Epithelial cell of esophagus (primary cell): Measurements from ENCODE around the gene PIK3C2G.

Experiments
- DNase-seq: peaks from one replicate; pipeline ENCODE4 v3.0.0; 2010; ENCODE audit warnings: low read depth
- H3K4me3 ChIP-seq: 2 replicates; pipeline ENCODE4 v1.5.1; 2011; ENCODE audit warnings: mild to moderate bottlenecking, low read length, control low read depth
- TF ChIP-seq, protein P1 (sequence below): IDR thresholded peaks from 2 replicates; pipeline ENCODE4 v1.5.1; 2011; ENCODE audit warnings: low read depth, mild to moderate bottlenecking, low read length, control low read depth, inconsistent platforms; ENCODE audit not compliant: insufficient read depth; ENCODE audit errors: missing control alignments

The PIK3C2G gene

DNA sequence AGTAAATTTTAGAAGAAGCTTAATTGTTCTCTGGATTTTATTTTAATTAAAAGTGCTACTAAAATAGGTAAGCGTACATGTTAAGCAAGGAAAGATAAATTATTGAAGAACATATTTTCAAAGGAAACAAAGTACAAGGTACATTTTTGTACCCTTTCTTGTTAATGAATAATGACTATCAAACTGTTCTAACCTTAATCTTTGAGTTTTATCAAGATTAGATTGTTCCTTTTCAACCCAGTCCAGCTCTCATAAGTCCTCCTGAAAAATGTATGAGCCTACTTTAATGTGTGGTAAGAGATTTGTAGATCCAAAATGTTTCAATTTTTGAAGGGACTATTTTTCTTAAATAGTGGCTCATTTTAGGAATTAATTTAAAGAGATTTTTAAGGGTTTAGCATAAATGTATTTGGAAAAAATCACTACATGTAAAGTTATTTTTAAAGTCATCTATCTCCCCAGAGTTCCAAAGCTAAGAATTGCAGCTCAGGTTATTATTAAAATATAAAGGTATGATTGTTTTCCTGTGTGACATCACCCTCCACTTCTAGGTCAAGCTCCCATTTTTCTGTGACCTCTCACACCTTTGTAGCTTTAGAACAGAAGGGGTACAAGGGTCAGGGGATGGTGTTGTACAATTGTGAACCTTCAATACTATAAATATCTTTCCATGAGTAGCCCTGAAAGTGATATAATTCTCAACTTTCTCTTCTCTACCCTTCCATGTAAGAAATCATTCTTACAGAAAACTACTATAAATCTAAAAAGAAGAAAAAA is 1.2 kb upstream of the PIK3C2G start:
- H3K4me3 ChIP-seq = no peak overlapping the region
- TF ChIP-seq, protein P1, sequence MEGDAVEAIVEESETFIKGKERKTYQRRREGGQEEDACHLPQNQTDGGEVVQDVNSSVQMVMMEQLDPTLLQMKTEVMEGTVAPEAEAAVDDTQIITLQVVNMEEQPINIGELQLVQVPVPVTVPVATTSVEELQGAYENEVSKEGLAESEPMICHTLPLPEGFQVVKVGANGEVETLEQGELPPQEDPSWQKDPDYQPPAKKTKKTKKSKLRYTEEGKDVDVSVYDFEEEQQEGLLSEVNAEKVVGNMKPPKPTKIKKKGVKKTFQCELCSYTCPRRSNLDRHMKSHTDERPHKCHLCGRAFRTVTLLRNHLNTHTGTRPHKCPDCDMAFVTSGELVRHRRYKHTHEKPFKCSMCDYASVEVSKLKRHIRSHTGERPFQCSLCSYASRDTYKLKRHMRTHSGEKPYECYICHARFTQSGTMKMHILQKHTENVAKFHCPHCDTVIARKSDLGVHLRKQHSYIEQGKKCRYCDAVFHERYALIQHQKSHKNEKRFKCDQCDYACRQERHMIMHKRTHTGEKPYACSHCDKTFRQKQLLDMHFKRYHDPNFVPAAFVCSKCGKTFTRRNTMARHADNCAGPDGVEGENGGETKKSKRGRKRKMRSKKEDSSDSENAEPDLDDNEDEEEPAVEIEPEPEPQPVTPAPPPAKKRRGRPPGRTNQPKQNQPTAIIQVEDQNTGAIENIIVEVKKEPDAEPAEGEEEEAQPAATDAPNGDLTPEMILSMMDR = no peak
- DNase-seq = no peak

DNA sequence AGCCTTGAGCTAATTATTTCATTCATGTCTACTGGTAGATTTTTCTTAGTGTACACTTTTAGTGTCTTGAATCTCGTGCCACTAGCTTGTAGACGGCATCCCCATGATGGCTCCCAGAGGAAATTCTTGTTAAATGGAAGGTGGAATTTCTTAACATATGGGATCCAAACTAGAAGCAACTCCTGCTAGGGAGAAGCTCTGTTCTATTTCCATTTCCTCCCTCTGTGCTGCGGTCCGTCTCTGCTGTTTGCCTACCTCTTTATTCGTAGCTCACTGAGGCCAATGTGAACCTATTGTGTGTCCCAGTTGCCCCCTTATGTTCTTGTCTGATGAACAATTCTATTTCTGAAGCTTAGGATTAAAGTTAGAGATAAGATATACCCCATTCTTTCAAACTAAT is 588 bp downstream of the PIK3C2G start:
- TF ChIP-seq, protein P1 = no peak
- no peak overlapping the region for H3K4me3 ChIP-seq
- no peak for DNase-seq

DNA sequence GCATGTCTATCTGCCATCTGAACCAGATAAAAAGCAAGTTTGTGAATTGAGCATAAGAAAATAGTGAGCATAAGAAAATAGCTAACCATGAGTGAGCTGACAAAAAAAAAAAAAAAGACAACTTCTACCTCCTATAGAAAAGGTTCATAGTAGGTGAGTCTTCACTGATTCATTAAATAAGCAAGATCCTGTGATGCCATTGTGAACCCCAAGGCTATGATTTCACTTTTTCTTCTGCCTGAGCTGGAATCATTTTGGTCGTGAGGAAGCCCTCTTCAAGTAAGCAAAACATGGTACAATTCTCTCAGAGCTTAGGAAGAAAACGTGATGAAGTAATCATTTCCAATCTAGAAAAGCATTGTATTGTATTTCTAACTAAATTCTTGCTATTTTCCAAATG is 1.2 kb downstream of the PIK3C2G start:
- DNase-seq = peak; percentile 89
- no peak overlapping the region for H3K4me3 ChIP-seq
- TF ChIP-seq, protein P1 = no peak

DNA sequence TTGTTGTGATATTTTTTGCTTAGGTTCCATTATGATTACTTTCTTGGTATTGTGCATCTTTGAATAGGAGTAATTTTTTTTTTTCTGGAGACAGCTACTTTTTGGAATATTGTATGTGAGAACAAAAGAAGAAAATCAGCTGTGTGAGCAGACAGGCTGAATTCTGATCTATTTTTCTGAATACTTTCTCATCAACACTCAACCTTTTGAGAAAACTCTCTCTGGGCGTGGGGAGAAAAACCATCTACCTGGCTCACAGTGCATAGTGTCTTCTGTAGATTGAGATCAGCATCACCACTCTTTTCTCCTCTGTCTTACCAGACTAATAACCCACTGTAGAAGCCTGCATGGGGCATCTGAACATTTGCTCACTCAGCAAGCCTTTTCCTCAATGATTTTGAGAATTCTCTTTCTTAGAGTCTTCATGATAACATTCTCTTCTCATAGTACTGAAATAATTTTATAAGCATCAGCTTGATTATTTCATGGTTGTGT is 3.3 kb downstream of the PIK3C2G start:
- DNase-seq = no peak

DNA sequence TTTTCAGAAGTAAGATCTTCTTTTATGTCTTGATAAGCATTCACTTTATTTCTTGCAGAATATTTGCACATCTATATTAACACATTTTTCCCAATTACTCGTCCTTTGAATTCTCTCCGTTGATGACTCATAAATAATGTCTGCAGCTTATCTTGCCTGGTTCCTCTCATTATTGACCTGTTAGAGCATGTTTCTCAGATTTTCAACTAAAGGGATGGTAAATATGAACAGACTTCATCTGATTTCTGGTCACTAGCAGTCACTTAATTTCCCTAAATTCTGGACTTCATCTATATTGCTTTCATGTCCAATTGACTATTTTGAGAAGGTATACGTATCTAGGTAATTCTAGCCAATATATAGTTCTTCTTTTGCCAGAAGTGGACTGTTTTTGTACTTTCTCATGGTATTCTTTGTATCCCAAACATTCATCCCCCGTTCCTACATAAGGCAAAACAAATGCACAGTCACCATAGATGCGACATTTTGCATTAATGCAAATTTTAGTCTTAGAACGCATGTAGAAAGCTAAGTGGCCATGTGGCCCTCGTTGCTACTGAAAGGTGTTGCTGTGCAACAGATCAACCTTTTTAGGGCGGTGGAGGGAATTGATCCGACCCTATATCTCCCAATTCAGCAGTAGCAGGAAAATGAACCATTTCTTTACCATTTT is 6.2 kb downstream of the PIK3C2G start:
- H3K4me3 ChIP-seq = no peak overlapping the region
- DNase-seq = peak; percentile 64
- TF ChIP-seq, protein P1 = no peak

More for the DNA sequence above, 3.3 kb downstream of the PIK3C2G start:
- no peak overlapping the region for H3K4me3 ChIP-seq
- TF ChIP-seq, protein P1 = no peak

DNA sequence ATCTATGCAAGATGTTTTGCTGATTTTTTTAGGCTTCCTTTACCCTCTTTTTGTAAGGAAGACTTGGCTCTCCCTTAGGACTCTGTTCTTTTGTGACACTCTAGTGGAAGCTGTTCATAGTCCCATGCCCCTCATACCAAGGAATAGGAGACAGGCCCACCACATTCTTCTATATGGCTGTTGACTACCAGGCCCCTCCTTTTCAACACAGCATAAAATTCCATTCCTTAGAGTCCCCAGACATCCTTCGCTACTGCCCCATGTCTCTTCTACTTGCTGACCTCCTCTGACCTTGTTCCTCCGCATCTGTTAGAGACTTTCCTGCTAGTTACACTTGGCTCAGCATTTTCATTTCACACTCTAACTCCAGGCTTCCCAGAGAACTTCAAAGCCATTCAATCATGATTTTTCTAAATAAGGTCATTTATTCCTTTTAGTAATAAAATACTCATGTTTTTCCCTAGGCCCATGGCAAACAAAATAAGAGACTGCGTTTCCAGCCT is 9.7 kb downstream of the PIK3C2G start:
- no peak overlapping the region for H3K4me3 ChIP-seq
- TF ChIP-seq, protein P1 = no peak

More for the DNA sequence above, 9.7 kb downstream of the PIK3C2G start:
- DNase-seq = no peak
